ENCODE measurements around the gene MTMR2.

The MTMR2 gene

DNA sequence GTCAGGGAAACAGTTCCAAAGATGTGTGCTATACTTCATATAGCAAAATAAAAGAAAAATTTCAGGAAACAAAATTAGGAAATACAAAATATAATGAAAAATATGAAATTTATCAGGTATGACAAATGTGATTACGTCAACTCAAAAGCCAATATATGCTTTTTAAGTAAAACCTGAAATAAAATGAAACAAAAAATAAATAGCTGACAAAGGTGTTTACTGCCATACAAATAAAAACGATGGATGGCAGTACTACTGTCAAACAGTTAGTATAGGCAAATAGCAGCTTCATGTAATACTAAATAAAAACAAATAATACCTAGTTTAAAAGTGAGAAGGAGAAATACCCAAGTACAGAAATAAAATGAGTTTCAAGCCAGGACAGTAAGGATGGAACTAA lies 119.9 kb downstream of the MTMR2 start:
- H3K9me3 ChIP-seq (ENCODE audit: control insufficient read depth in 2 of 2, low read length in 2 of 2) = no peaks in the 10 kb centered on the region
- H3K9ac ChIP-seq (ENCODE audit: low read depth in 1 of 2, low read length in 2 of 2) = no peak overlapping the region
- no peaks in the 10 kb centered on the region for H3K4me1 ChIP-seq (ENCODE audit: control insufficient read depth in 2 of 2, insufficient read depth in 2 of 2, low read length in 2 of 2)
- no peak overlapping the region for H3K27ac ChIP-seq (ENCODE audit: low read depth in 2 of 2, low read length in 2 of 2)
- no peak overlapping the region for H3K4me3 ChIP-seq (ENCODE audit: low read length in 2 of 2)
- H3K27me3 ChIP-seq (ENCODE audit: control insufficient read depth in 2 of 2, insufficient read depth in 2 of 2, low read length in 2 of 2) = no peaks in the 10 kb centered on the region
- peaks cover 12 to 19% of the 10 kb centered on the region in 2 donors for H3K36me3 ChIP-seq (ENCODE audit: control insufficient read depth in 2 of 2, insufficient read depth in 2 of 2, low read length in 2 of 2)

DNA sequence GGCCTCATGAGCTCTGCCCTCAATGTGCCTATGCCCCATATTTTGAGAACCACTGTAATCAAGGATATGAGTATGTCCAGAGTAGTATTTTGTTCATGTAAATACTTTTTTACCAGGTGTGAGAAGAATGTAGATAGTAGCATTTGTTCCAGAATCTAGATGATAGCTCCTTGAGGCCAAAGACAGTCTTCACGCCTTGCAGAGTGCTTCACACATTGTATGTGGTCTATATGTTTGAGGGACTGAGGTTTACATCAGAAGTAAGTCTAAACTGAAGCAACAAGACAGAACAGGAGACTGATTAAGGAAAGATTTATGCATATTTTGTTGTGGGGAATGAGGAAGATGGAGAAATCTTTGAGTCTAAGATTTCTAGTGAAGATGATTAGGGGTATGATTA lies 121.1 kb downstream of the MTMR2 start:
- Histone ChIP-seq H3K9ac (ENCODE audit: low read depth in 1 of 2, low read length in 2 of 2) (no peak overlapping the region), H3K27ac (ENCODE audit: low read depth in 2 of 2, low read length in 2 of 2) (no peak overlapping the region), H3K4me1 (ENCODE audit: control insufficient read depth in 2 of 2, insufficient read depth in 2 of 2, low read length in 2 of 2) (no peaks in the 10 kb centered on the region), H3K36me3 (ENCODE audit: control insufficient read depth in 2 of 2, insufficient read depth in 2 of 2, low read length in 2 of 2) (peaks cover 12 to 19% of the 10 kb centered on the region in 2 donors), H3K9me3 (ENCODE audit: control insufficient read depth in 2 of 2, low read length in 2 of 2) (no peaks in the 10 kb centered on the region), H3K27me3 (ENCODE audit: control insufficient read depth in 2 of 2, insufficient read depth in 2 of 2, low read length in 2 of 2) (no peaks in the 10 kb centered on the region), H3K4me3 (ENCODE audit: low read length in 2 of 2) (no peak overlapping the region)

GRCh38 chr11:95800438-95800837 lies 123.5 kb downstream of the MTMR2 start:
- Histone ChIP-seq H3K27ac (ENCODE audit: low read depth in 2 of 2, low read length in 2 of 2) (no peak overlapping the region), H3K9me3 (ENCODE audit: control insufficient read depth in 2 of 2, low read length in 2 of 2) (no peaks in the 10 kb centered on the region), H3K4me1 (ENCODE audit: control insufficient read depth in 2 of 2, insufficient read depth in 2 of 2, low read length in 2 of 2) (no peaks in the 10 kb centered on the region)

GRCh38 chr11:95799546-95799945 lies 124.4 kb downstream of the MTMR2 start:
- no peaks in the 10 kb centered on the region for H3K9me3 ChIP-seq (ENCODE audit: control insufficient read depth in 2 of 2, low read length in 2 of 2)
- H3K27ac ChIP-seq (ENCODE audit: low read depth in 2 of 2, low read length in 2 of 2) = no peak overlapping the region
- H3K27me3 ChIP-seq (ENCODE audit: control insufficient read depth in 2 of 2, insufficient read depth in 2 of 2, low read length in 2 of 2) = no peaks in the 10 kb centered on the region
- no peak overlapping the region for H3K4me3 ChIP-seq (ENCODE audit: low read length in 2 of 2)
- H3K4me1 ChIP-seq (ENCODE audit: control insufficient read depth in 2 of 2, insufficient read depth in 2 of 2, low read length in 2 of 2) = no peaks in the 10 kb centered on the region
- no peak overlapping the region for H3K9ac ChIP-seq (ENCODE audit: low read depth in 1 of 2, low read length in 2 of 2)
- H3K36me3 ChIP-seq (ENCODE audit: control insufficient read depth in 2 of 2, insufficient read depth in 2 of 2, low read length in 2 of 2) = peaks cover 12 to 13% of the 10 kb centered on the region in 2 donors

More at GRCh38 chr11:95800438-95800837, 123.5 kb downstream of the MTMR2 start:
- peaks cover 12 to 13% of the 10 kb centered on the region in 2 donors for H3K36me3 ChIP-seq (ENCODE audit: control insufficient read depth in 2 of 2, insufficient read depth in 2 of 2, low read length in 2 of 2)
- H3K27me3 ChIP-seq (ENCODE audit: control insufficient read depth in 2 of 2, insufficient read depth in 2 of 2, low read length in 2 of 2) = no peaks in the 10 kb centered on the region
- no peak overlapping the region for H3K4me3 ChIP-seq (ENCODE audit: low read length in 2 of 2)
- no peak overlapping the region for H3K9ac ChIP-seq (ENCODE audit: low read depth in 1 of 2, low read length in 2 of 2)

- Histone ChIP-seq H3K27me3 (ENCODE audit: control insufficient read depth in 2 of 2, insufficient read depth in 2 of 2, low read length in 2 of 2) (no peaks in the 10 kb centered on the region), H3K9me3 (ENCODE audit: control insufficient read depth in 2 of 2, low read length in 2 of 2) (no peaks in the 10 kb centered on the region), H3K4me3 (ENCODE audit: low read length in 2 of 2) (no peak overlapping the region), H3K27ac (ENCODE audit: low read depth in 2 of 2, low read length in 2 of 2) (no peak overlapping the region), H3K36me3 (ENCODE audit: control insufficient read depth in 2 of 2, insufficient read depth in 2 of 2, low read length in 2 of 2) (peaks cover 8 to 12% of the 10 kb centered on the region in 2 donors), H3K4me1 (ENCODE audit: control insufficient read depth in 2 of 2, insufficient read depth in 2 of 2, low read length in 2 of 2) (peaks cover 1 to 8% of the 10 kb centered on the region in 2 donors), H3K9ac (ENCODE audit: low read depth in 1 of 2, low read length in 2 of 2) (no peak overlapping the region)
Observed at GRCh38 chr11:95796501-95796900, 127.4 kb downstream of the MTMR2 start.

DNA sequence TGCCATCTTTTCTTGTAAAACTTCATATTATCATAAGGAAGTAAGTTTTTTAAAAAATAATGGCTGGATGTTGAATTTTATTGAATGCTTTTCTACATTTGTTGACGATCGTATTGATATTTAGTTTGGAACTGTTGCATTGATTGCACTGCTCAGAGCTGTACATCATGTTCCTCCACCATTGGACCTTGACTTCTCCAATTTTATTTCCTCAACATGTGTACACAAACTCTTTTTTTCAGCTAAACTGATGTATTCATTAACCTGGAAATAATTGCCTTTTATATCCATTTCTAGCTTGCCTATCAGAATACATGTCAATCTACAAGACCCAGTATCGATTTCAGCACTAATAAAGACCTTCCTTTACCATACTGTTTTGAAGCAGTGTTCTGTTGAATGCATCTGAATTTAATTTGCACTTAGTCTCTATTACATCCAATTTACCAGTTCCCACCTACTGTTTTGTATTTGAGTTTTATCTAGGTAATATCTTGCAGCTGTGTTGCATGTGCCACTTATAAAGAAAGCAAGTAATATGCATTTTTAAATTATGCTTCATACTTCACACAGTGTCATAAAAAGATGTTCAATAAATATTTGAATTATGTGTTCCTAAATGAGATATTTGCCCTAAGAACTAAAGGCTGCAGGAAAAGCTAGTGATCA lies 128.1 kb downstream of the MTMR2 start:
- H3K9me3 ChIP-seq (ENCODE audit: control insufficient read depth in 2 of 2, low read length in 2 of 2) = no peaks in the 10 kb centered on the region
- H3K4me3 ChIP-seq (ENCODE audit: low read length in 2 of 2) = no peak overlapping the region
- peaks cover 3 to 12% of the 10 kb centered on the region in 2 donors for H3K4me1 ChIP-seq (ENCODE audit: control insufficient read depth in 2 of 2, insufficient read depth in 2 of 2, low read length in 2 of 2)
- H3K9ac ChIP-seq (ENCODE audit: low read depth in 1 of 2, low read length in 2 of 2) = no peak overlapping the region
- peaks cover 8 to 9% of the 10 kb centered on the region in 2 donors for H3K36me3 ChIP-seq (ENCODE audit: control insufficient read depth in 2 of 2, insufficient read depth in 2 of 2, low read length in 2 of 2)
- H3K27me3 ChIP-seq (ENCODE audit: control insufficient read depth in 2 of 2, insufficient read depth in 2 of 2, low read length in 2 of 2) = no peaks in the 10 kb centered on the region
- H3K27ac ChIP-seq (ENCODE audit: low read depth in 2 of 2, low read length in 2 of 2) = no peak overlapping the region

GRCh38 chr11:95794086-95794485 lies 129.8 kb downstream of the MTMR2 start:
- H3K27ac ChIP-seq (ENCODE audit: low read depth in 2 of 2, low read length in 2 of 2) = no peak overlapping the region
- peaks cover 0 to under 1% of the 10 kb centered on the region in 2 donors for H3K36me3 ChIP-seq (ENCODE audit: control insufficient read depth in 2 of 2, insufficient read depth in 2 of 2, low read length in 2 of 2)
- no peak overlapping the region for H3K9ac ChIP-seq (ENCODE audit: low read depth in 1 of 2, low read length in 2 of 2)
- H3K4me3 ChIP-seq (ENCODE audit: low read length in 2 of 2) = no peak overlapping the region
- H3K9me3 ChIP-seq (ENCODE audit: control insufficient read depth in 2 of 2, low read length in 2 of 2) = no peaks in the 10 kb centered on the region
- no peaks in the 10 kb centered on the region for H3K27me3 ChIP-seq (ENCODE audit: control insufficient read depth in 2 of 2, insufficient read depth in 2 of 2, low read length in 2 of 2)
- H3K4me1 ChIP-seq (ENCODE audit: control insufficient read depth in 2 of 2, insufficient read depth in 2 of 2, low read length in 2 of 2) = peaks cover 3 to 12% of the 10 kb centered on the region in 2 donors

DNA sequence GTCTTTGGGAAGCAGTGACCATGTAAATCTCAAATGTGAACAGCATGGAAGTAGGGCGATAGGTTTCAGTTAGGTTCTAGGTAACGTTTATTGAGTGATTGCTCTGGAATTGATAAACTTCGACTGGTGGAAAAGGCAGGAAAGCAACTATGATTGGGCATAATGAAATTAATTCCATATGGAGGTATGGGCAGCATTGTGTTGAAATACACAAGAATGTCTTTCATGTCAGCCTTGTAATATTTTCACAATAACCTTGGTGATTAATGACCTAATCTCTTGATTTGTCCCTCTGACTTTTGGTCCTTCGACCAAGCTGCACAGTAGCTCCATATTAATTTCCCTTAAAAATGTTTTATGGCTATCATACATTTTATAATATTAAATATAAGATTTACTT lies 130.8 kb downstream of the MTMR2 start:
- Histone ChIP-seq H3K27me3 (ENCODE audit: control insufficient read depth in 2 of 2, insufficient read depth in 2 of 2, low read length in 2 of 2) (no peaks in the 10 kb centered on the region), H3K4me3 (ENCODE audit: low read length in 2 of 2) (no peak overlapping the region), H3K4me1 (ENCODE audit: control insufficient read depth in 2 of 2, insufficient read depth in 2 of 2, low read length in 2 of 2) (peaks cover 10 to 18% of the 10 kb centered on the region in 2 donors), H3K36me3 (ENCODE audit: control insufficient read depth in 2 of 2, insufficient read depth in 2 of 2, low read length in 2 of 2) (no peaks in the 10 kb centered on the region), H3K9ac (ENCODE audit: low read depth in 1 of 2, low read length in 2 of 2) (no peak overlapping the region), H3K9me3 (ENCODE audit: control insufficient read depth in 2 of 2, low read length in 2 of 2) (no peaks in the 10 kb centered on the region), H3K27ac (ENCODE audit: low read depth in 2 of 2, low read length in 2 of 2) (no peak overlapping the region)

GRCh38 chr11:95792700-95793099 lies 131.2 kb downstream of the MTMR2 start:
- Histone ChIP-seq H3K4me3 (ENCODE audit: low read length in 2 of 2) (no peak overlapping the region), H3K9ac (ENCODE audit: low read depth in 1 of 2, low read length in 2 of 2) (no peak overlapping the region), H3K4me1 (ENCODE audit: control insufficient read depth in 2 of 2, insufficient read depth in 2 of 2, low read length in 2 of 2) (peaks cover 12 to 18% of the 10 kb centered on the region in 2 donors), H3K27me3 (ENCODE audit: control insufficient read depth in 2 of 2, insufficient read depth in 2 of 2, low read length in 2 of 2) (no peaks in the 10 kb centered on the region), H3K9me3 (ENCODE audit: control insufficient read depth in 2 of 2, low read length in 2 of 2) (no peaks in the 10 kb centered on the region), H3K27ac (ENCODE audit: low read depth in 2 of 2, low read length in 2 of 2) (no peak overlapping the region), H3K36me3 (ENCODE audit: control insufficient read depth in 2 of 2, insufficient read depth in 2 of 2, low read length in 2 of 2) (no peaks in the 10 kb centered on the region)

DNA sequence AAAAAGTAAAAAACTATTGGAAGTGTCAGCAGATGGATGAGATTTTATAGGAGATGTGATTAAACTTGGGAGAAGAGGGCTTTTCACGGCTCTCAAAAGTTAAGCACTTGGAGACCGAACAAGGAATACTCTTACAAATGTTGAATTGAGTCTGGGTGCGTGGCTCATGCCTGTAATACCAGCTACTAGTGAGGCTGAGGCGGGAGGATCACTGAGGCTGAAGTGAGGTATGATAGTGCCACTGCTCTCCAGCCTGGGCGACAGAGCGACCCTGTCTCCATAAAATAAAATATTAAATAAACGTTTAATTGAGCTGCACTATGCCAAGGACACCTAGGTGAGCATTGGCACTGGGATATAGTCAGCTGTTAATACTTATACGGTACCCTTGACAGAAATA lies 131.7 kb downstream of the MTMR2 start:
- peaks cover 12 to 18% of the 10 kb centered on the region in 2 donors for H3K4me1 ChIP-seq (ENCODE audit: control insufficient read depth in 2 of 2, insufficient read depth in 2 of 2, low read length in 2 of 2)
- H3K9me3 ChIP-seq (ENCODE audit: control insufficient read depth in 2 of 2, low read length in 2 of 2) = no peaks in the 10 kb centered on the region
- no peak overlapping the region for H3K27ac ChIP-seq (ENCODE audit: low read depth in 2 of 2, low read length in 2 of 2)
- H3K4me3 ChIP-seq (ENCODE audit: low read length in 2 of 2) = peak overlapping the region in 1 of 2 donors; percentile 96
- no peaks in the 10 kb centered on the region for H3K27me3 ChIP-seq (ENCODE audit: control insufficient read depth in 2 of 2, insufficient read depth in 2 of 2, low read length in 2 of 2)
- peak overlapping the region in 1 of 2 donors; percentile 12 for H3K9ac ChIP-seq (ENCODE audit: low read depth in 1 of 2, low read length in 2 of 2)
- no peaks in the 10 kb centered on the region for H3K36me3 ChIP-seq (ENCODE audit: control insufficient read depth in 2 of 2, insufficient read depth in 2 of 2, low read length in 2 of 2)

Data from mucosa of rectum (tissue), 2 donors.